Stimulated activated CD8-positive, alpha-beta memory T cell treated with anti-CD3 and anti-CD28 coated beads, Interleukin-15, amount 100 ng/mL, for 24 hours (primary cell): ENCODE results near the gene C1orf141.
"Not testable (repeated sequence)": the region's sequence is repeated elsewhere in the genome, so short reads cannot be mapped to it uniquely, and the experiment has no call there.

ENCODE experiments used
- DNase-seq: peaks from one replicate; pipeline ENCODE4 v3.0.0-alpha.2; 2020; ENCODE audit warnings: low read depth

The C1orf141 gene

GRCh38 chr1:67142931-67143330 is 8.2 kb upstream of the C1orf141 start:
- DNase-seq = no peak

GRCh38 chr1:67141832-67142231 is 7.1 kb upstream of the C1orf141 start:
- DNase-seq = not testable (repeated sequence)

GRCh38 chr1:67140460-67140859 is 5.7 kb upstream of the C1orf141 start:
- no peak for DNase-seq

GRCh38 chr1:67138813-67139499 is 4.2 kb upstream of the C1orf141 start:
- no peak for DNase-seq

- no peak for DNase-seq
These were observed 2.6 kb upstream of the C1orf141 start for GRCh38 chr1:67137307-67137753.

- DNase-seq = no peak
These were observed 584 bp upstream of the C1orf141 start for GRCh38 chr1:67135354-67135753.

- no peak for DNase-seq
These were observed 1.6 kb downstream of the C1orf141 start for GRCh38 chr1:67133177-67133576.

GRCh38 chr1:67130673-67131072 is 4.1 kb downstream of the C1orf141 start:
- no peak for DNase-seq

GRCh38 chr1:67126974-67127373 is 7.8 kb downstream of the C1orf141 start:
- no peak for DNase-seq

GRCh38 chr1:67126111-67126746 is 8.5 kb downstream of the C1orf141 start:
- no peak for DNase-seq

GRCh38 chr1:67124455-67124854 is 10.3 kb downstream of the C1orf141 start:
- DNase-seq = no peak

GRCh38 chr1:67120855-67121619 is 13.7 kb downstream of the C1orf141 start:
- no peak for DNase-seq

GRCh38 chr1:67118646-67119045 is 16.1 kb downstream of the C1orf141 start:
- no peak for DNase-seq

GRCh38 chr1:67118191-67118590 is 16.6 kb downstream of the C1orf141 start:
- DNase-seq = no peak

GRCh38 chr1:67114162-67114561 is 20.6 kb downstream of the C1orf141 start:
- no peak for DNase-seq

- DNase-seq = no peak
These were observed 24.4 kb downstream of the C1orf141 start for GRCh38 chr1:67110352-67110751.

GRCh38 chr1:67105508-67105907 is 29.3 kb downstream of the C1orf141 start:
- DNase-seq = no peak

- no peak for DNase-seq
These were observed 31.2 kb downstream of the C1orf141 start for GRCh38 chr1:67103548-67103947.

GRCh38 chr1:67100833-67101232 is 33.9 kb downstream of the C1orf141 start:
- DNase-seq = no peak

- DNase-seq = no peak
These were observed 37.5 kb downstream of the C1orf141 start for GRCh38 chr1:67097305-67097704.

- DNase-seq = no peak
These were observed 40.6 kb downstream of the C1orf141 start for GRCh38 chr1:67094191-67094590.

GRCh38 chr1:67089685-67090208 is 45.0 kb downstream of the C1orf141 start:
- no peak for DNase-seq

- DNase-seq = no peak
These were observed 46.3 kb downstream of the C1orf141 start for GRCh38 chr1:67088440-67088839.
